ENCODE data around the gene ZNF501. TPM values are rescaled to one million over a fixed set of nuclear protein-coding genes. Genes with fewer than 3 reads are reported as not detected.
A peak's percentile ranks its signal among the peaks of the same experiment; 100 is the strongest.

The ZNF501 gene
- total and polyA plus RNA-seq, 2 of the 13 experiments (the other 11 are each of a cell fraction or from before 2014, with no cell fraction given) = 2.4 to 2.8 TPM

GRCh38 chr3:44729384-44729910 lies at the start of gene ZNF501 (continued):
- no peak for TF ChIP-seq ARID3A (IDR thresholded peaks at IDR 0.05; ENCODE audit: low read depth, low read length)
- peak; percentile 67 for TF ChIP-seq TBX2 (CRISPR knock-in tag; IDR thresholded peaks at IDR 0.05; ENCODE audit: borderline replicate concordance)
- peak; percentile 42; the same call in 1 of the 2 replicates for TF ChIP-seq SIN3B (IDR thresholded peaks at IDR 0.05; ENCODE audit: low read length)
- TF ChIP-seq HNF1A (IDR thresholded peaks at IDR 0.05; ENCODE audit: low read depth) = no peak
- TF ChIP-seq HNF1A (CRISPR knock-in tag; IDR thresholded peaks at IDR 0.05; ENCODE audit: borderline replicate concordance) = peak; percentile 65; the same call in 1 of the 2 replicates
- TF ChIP-seq ZNF816 (CRISPR knock-in tag; IDR thresholded peaks at IDR 0.05; ENCODE audit: borderline replicate concordance) = no peak; the same call in 1 of the 2 replicates
- TF ChIP-seq ZNF747 (CRISPR knock-in tag; IDR thresholded peaks at IDR 0.05; ENCODE audit: borderline replicate concordance) = no peak; the same call in 1 of the 2 replicates
- 0 out of 2 replicates have a peak, but pooled peaks have one; percentile 66 for TF ChIP-seq SMYD3 (CRISPR knock-in tag; IDR thresholded peaks at IDR 0.05)
- no peak for TF ChIP-seq ZNF17 (CRISPR knock-in tag; IDR thresholded peaks at IDR 0.05)
- no peak for TF ChIP-seq FOXA1 (IDR thresholded peaks at IDR 0.05)
- TF ChIP-seq FOXA1 (CRISPR knock-in tag; IDR thresholded peaks at IDR 0.05) = peak; percentile 36; the same call in 1 of the 2 replicates
- TF ChIP-seq BORCS8-MEF2B (CRISPR knock-in tag; IDR thresholded peaks at IDR 0.05) = peak; percentile 93
- TF ChIP-seq MAX (IDR thresholded peaks at IDR 0.05) = peak; percentile 86; the same call in 1 of the 2 replicates
- TF ChIP-seq CHD2 (IDR thresholded peaks at IDR 0.05; ENCODE audit: low read depth, low read length) = no peak; the same call in 1 of the 2 replicates
- TF ChIP-seq ZNF619 (CRISPR knock-in tag; IDR thresholded peaks at IDR 0.05) = no peak
- TF ChIP-seq ZBTB10 (CRISPR knock-in tag; IDR thresholded peaks at IDR 0.05; ENCODE audit: borderline replicate concordance) = no peak
- no peak for TF ChIP-seq RAD51 (IDR thresholded peaks at IDR 0.05; ENCODE audit: borderline replicate concordance)
- TF ChIP-seq ZNF652 (CRISPR knock-in tag; IDR thresholded peaks at IDR 0.05; ENCODE audit: borderline replicate concordance, low read depth) = peak; percentile 58; the same call in 1 of the 2 replicates
- TF ChIP-seq IRF1 (CRISPR knock-in tag; IDR thresholded peaks at IDR 0.05; ENCODE audit: low read depth) = 0 out of 2 replicates have a peak, but pooled peaks have one; percentile 19
- peak; percentile 98 for TF ChIP-seq YEATS2 (CRISPR knock-in tag; IDR thresholded peaks at IDR 0.05; ENCODE audit: borderline replicate concordance)
- TF ChIP-seq MED13 (CRISPR knock-in tag; IDR thresholded peaks at IDR 0.05) = no peak
- peak; percentile 56; the same call in 1 of the 2 replicates for TF ChIP-seq NCOA2 (CRISPR knock-in tag; IDR thresholded peaks at IDR 0.05)

Data from HepG2 (cell line).